ENCODE data around the gene ADGRD1. TPM values are rescaled to one million over a fixed set of nuclear protein-coding genes. Genes with fewer than 3 reads are reported as not detected.

ADGRD1 gene
- total RNA-seq, 2 donors from 2014 or later: 143 to 254 TPM

GRCh38 chr12:131176926-131177325, 223.2 kb downstream of the ADGRD1 start:
- DNase-seq (no peak), ATAC-seq (no peak)
- intact Hi-C loops (cut with DNase I): no loop called here

GRCh38 chr12:131177599-131177998, 223.9 kb downstream of the ADGRD1 start:
- intact Hi-C loops (cut with DNase I): no loop called here
- DNase-seq: no peak
- ATAC-seq: no peak

- intact Hi-C loops (cut with DNase I): no loop called here
- no peak for ATAC-seq
- DNase-seq: no peak
Observed at GRCh38 chr12:131187602-131188001, 233.9 kb downstream of the ADGRD1 start.

- DNase-seq (no peak), ATAC-seq (no peak)
- intact Hi-C loops (cut with DNase I): no loop called here
Observed at GRCh38 chr12:131188131-131189050, 234.7 kb downstream of the ADGRD1 start.

- ATAC-seq: no peak
- no peak for DNase-seq
- intact Hi-C loops (cut with DNase I): no loop called here
Observed at GRCh38 chr12:131189781-131190180, 236.1 kb downstream of the ADGRD1 start.

- DNase-seq (no peak), ATAC-seq (no peak)
- intact Hi-C loops (cut with DNase I): no loop called here
Observed at GRCh38 chr12:131190965-131191364, 237.3 kb downstream of the ADGRD1 start.

Other genes starting within 250 kb of the ADGRD1 start
- gene RIMBP2, start 237.6 kb upstream of the ADGRD1 start, total RNA-seq: under 1 TPM; 0.31 to 0.44 TPM
- gene STX2, start 114.7 kb upstream of the ADGRD1 start, total RNA-seq: 10 to 100 TPM; 19.1 to 34.4 TPM
- 100 to 1,000 TPM; 306 to 467 TPM for gene RAN, start 81.8 kb upstream of the ADGRD1 start, total RNA-seq

All from left cardiac atrium (tissue), 4 donors.